DMS114 treated with DMSO at 0.1 percent for 48 hours (cell line): Measurements from ENCODE around the gene FKBP7.
"Not testable (repeated sequence)": the region's sequence is repeated elsewhere in the genome, so short reads cannot be mapped to it uniquely, and the experiment has no call there.

Experiments
- DNase-seq: peaks from one replicate; lab custom pipeline; 2025; ENCODE audit not compliant: unreplicated experiment; lab: John Stamatoyannopoulos, UW

The FKBP7 gene

DNA sequence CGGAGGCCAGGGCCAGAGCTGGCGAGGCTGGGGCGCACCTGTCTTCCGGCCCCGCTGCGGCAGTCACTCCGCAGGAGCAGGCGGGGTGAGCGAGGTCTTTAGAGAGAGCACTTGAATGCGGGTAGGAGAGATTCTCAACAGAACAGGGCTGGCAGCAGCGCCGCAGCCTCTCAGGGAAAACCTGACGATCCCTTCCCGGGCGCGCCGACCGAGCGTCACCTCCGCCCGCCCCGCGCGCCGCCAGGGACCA, 28.0 kb downstream of the FKBP7 start:
- no peak for DNase-seq

DNA sequence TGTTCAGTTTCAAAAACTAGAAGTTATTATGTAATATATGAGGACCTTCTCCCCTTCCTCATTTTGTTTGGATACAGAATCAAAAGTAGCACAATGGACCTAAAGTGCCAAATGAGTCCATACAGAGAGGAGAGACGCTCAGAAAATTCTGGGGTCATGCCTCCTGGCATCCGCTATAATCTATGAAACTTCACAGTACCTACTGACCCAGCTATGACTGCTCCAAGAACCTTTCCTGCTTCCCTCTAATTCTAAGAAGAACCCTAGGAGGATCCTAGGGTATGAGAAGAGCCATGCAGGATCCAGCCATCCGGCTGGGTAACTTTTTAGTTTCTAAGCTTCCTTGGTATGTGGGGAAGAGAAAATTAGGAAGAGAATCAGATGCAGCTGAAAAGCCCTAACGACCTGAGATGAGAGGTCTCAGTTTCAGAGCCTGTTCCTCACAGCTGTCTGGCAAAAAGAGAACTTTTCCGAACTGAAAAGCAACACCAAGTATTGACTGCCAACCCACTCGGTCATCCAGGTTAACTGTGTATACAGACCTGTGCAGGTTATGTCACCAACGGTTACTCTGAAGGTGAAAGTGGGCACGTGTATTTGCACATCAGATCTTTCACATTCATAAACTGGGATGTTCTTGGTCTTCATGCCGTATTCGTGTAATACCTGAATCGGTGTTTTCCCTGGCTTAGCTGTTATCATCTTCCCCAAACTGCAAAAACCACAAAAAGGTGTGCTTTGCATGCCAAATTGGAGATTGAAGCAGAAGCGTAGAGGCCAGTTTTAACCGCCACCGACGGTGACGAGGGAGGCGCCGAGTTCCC, 28.5 kb downstream of the FKBP7 start:
- no peak for DNase-seq

DNA sequence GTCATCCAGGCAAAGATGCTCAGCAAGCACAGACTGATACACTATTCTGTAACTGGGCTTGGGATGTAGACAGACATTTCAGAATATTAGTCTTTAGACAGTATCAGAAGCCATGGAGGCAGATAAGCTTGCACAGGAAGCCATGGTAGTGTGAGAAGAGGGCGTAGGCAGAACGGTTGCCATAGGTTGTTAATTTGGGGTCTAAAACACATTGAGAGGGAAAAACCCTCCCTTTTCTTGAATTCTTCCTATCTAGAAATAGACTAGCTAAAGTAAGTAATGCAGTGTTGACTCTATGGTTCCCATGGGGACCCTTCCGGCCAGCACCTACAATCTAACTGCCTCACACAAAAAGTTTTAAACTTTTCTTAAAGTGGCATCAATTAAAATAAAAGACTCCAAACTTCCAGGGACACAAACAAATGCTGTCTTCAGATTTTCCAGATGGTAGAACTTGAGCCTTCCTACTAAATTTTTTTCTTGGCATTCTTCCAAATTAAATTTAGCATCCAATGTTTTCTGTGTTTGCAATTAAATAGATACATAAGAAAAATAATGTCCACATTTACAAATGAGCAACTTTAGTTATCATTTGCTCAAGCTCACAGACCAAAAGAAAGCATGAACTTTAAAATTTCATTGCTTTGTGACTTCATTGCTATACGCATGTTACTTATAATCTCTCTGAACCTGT, 29.3 kb downstream of the FKBP7 start:
- DNase-seq = no peak

DNA sequence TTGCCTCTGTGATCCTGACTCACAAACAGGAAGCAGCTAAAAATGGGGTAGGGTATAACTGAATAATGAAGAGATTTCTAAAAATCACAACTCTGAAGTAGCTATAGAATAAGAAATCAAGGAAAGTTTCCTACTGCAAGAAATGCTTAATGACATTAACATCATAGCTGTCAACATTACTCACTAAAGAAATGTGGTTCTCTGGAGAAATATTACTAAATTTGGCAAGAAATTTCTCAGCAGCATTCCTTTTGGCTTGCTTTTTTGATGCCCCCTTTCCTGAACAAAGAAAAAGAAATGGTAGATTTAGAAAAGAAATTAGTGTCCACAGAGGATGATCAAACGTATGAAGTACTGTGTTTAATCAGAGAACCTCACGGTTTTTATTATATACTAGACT, 37.0 kb downstream of the FKBP7 start:
- DNase-seq = no peak

DNA sequence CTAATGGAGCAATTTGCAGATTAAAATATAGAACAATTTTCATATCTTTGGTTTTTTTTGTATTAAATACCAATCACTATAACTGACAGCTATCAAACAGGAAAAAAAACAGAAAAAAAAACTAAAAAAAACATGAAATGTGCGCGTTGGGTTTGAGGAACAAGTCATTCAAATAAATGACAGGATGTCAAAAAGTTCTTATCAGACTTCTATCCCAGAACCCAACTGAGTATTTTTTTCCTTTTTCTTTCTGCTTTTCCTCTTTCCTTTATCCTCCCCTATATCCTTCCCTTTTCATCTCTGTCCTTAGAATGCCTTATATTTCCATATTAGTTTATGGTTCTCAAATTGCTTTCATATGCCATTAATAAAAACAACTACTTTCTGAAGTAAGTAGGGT, 41.7 kb downstream of the FKBP7 start:
- DNase-seq = no peak

DNA sequence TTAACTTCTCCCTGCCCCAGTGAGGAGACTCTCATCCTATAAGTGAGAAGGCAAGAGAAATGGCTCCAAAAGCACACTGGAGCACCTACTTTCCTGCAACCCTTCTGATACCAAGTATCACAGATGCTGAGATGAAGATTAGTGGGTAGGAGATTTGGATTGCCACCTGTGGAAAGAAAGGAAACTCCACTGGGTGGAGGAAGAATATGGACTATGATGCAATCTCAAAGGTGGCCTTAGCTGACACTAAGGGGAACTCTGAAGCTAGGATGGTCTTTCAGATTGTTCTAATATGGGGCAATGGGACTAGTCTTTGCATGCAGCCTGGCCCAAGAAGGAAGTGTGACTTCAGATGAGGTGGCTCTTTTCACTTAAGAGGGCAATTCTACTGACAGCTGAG, 49.1 kb downstream of the FKBP7 start:
- no peak for DNase-seq

DNA sequence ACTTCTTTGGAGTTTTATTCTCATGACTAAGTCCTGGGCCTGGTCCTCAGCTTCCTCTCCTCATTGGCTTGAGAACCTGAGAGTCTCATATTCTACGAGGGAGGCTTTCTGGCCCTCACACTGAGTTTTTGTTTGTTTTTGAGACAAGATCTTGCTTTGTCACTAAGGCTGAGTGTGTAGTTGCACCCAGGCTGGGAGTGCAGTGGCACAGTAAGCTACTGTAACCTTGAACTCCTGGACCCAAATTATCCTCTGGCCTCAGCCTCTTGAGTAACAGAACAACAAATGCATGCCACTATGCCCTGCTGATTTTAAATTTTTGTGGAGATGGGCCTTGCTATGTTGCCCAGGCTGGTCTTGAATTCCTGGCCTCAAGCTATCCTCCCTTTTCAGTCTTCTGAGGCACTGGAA, 50.0 kb downstream of the FKBP7 start:
- no peak for DNase-seq

DNA sequence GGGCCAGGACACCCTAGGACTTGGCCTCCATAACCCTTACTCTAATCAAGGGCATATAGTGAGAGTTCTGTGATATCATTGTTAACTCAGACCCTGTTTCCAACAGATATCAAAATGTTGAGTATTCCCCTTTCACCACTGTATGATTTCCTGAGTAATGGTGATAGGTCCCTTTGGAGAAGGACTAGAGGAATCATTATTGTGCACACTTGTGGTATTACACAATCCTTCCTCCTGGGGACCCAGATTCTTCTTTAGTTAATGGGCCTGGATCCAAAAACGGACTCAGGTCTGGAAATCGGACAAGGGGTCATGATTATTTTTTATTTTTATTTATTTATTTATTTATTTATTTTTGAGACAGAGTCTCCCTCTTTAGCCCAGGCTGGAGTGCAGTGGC, 50.9 kb downstream of the FKBP7 start:
- no peak for DNase-seq

DNA sequence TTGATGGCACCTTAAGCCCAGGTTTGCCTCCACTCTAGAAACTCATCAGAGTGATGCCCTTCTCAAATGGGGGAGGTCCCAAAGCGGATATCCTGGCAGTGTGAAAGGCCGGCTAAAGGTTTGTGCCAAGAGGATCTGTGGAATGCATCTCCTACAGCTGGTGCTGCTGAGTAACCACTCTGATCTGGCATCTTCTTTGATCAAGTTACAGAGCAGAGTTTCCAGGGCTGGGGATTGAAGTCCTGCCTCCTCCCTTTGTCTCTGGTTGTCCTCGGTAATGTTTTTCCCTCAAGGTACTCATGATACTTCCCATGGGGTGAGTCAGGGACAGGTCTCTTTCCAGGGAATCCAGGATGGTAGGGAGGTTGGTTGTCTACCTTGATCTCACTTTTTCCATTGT, 52.0 kb downstream of the FKBP7 start:
- DNase-seq = no peak

DNA sequence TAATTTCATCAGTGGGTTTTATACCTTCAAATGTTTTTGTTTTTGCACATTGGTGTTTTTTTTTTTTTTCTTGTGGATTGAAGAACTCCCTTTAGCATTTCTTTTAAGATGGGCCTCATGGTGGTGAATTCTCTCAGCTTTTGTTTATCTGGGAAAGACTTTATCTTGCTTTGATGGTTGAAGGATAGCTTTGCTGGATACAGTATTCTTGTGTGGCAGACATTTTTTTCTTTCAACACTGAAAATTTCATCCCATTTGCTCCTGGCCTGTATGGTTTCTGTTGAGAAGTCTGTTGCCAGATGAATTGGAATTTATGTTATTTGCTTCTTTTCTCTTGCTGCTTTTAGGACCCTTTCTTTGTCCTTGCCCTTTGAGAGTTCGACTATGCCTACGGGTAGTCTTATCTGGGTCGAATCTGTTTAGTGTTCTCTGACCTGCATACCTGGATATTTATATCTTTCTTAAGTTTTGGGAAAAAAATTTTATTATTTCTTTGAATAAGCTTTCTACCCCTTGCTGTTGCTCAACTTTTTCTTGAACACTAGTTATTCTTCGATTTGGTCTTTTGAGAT, 53.1 kb downstream of the FKBP7 start:
- DNase-seq = no peak

DNA sequence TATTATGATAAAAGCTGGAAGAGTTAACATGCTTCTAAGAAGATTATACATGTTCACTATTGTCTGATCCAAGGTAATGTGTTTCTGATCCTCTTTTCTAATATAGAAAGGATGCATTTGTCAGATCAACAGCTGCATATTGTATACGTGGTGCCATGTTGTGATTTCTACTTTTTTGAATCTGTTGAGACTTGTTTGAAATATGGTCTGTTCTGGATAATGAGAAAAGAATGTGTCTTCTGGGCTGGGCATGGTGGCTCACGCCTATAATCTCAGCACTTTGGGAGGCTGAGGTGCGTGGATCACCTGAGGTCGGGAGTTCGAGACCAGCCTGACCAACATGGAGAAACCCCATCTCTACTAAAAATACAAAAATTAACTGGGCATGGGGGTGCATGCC, 54.7 kb downstream of the FKBP7 start:
- DNase-seq = not testable (repeated sequence)

DNA sequence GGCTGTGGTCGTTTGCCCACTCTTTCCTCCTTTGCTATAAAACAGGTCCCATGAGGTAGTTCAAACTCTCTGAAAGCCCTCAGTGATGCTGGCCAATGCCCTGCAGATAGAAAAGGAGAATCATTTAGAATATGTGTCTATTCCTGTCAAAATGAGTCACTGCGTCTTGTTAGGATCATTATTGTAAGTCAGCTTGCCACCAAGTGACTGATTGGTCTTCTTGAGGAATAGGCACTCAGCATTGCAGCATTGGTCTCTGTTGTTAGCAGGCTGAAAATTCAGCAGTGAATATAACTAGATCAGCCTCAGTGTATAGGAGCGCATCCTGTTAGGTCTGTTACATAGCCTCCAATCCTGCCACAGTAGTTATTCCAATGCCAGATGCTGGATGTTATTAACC, 56.3 kb downstream of the FKBP7 start:
- no peak for DNase-seq

DNA sequence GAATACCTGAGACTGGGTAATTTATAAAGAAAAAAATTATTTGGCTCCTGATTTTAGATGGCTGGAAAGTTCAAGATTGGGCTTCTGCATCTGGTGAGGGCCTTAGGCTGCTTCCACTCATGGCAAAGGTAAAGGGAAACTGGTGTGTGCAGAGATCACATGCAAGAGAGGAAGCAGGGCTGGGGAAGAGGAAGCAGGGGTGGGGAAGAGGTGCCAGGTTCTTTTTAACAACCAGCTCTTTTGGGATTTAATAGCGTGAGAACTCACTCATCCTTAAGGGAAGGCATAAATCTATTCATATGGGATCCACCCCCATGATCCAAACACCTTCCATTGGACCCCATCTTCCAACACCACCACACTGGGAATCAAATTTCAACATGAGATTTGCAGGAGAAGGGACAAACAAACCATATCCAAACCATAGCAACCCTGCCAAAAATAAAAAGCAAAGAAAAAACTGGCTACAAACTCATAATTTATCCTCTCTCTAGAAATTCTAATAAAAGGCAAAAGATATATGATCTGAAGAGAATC, 57.9 kb downstream of the FKBP7 start:
- no peak for DNase-seq

DNA sequence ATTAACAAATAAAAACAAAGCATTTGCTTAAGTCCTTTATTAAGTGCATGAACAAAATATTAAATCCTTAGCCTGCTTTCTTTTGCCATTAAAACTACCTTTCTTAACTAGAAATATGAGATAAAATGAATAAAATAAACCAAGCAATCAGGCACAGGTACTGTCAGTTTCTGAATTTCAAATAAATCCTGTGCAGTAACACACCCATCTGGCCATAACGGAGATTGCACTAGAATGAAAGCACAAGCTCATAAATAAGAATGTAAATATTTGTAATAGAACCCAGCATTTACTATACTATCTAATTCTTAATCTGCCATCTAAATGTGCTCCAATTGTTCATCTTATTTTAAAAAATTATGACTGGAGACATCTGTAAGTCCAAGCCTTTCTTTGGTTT, 59.3 kb downstream of the FKBP7 start:
- no peak for DNase-seq

DNA sequence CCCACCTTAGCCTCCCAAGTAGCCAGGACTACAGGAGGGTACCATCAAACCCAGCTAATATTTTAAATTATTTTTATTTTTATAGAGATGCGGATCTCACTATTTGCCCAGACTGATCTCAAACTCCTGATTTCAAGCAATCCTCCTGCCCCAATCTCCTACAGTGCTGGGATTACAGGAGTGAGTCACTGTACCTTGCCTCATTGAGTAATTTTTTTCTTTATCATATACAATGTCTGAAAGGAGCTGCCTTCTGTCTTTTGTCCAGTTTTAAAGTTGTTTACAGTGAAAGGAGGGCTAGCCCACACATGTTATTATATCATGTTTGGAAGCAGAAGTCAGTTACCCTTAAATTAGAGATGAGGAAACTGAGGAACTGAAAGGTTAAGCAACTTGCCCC, 60.0 kb downstream of the FKBP7 start:
- no peak for DNase-seq

DNA sequence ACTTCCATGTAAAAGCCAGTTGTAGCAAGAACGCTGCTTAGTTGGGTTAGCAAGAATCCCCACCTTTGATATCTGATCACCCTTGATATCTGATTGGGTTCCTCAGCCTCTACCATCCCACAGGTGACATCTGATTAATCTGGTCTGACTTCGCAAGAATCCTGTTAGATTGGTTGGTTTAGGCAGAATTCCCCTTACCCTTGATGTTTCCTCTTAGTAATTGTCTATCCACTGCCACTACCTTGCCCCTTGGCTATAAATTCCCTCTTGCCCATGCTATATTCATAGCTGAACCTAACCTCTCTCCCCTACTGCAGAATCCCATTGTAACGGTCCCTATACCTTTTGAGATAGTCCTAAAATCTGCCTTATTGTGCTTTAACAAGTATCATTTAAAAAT, 60.5 kb downstream of the FKBP7 start:
- no peak for DNase-seq

DNA sequence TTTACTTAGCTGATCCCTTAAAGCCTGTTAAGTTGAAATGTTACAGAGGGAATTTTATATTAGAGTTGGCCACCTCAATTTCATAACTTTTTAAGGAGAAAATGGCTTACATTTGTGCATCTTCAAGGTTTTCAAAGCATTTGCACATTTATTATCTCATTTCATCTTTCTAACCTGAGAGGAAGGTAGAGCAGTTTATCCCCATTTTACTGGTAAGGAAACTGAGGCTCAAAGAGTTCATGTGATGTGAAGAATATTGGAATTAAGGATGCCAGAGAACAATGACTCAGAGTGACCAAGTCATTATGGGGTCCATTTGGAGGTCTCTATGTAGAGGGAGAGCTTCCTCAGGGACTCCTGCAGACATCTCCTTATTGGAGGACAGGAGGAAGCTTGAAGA, 62.4 kb downstream of the FKBP7 start:
- no peak for DNase-seq

DNA sequence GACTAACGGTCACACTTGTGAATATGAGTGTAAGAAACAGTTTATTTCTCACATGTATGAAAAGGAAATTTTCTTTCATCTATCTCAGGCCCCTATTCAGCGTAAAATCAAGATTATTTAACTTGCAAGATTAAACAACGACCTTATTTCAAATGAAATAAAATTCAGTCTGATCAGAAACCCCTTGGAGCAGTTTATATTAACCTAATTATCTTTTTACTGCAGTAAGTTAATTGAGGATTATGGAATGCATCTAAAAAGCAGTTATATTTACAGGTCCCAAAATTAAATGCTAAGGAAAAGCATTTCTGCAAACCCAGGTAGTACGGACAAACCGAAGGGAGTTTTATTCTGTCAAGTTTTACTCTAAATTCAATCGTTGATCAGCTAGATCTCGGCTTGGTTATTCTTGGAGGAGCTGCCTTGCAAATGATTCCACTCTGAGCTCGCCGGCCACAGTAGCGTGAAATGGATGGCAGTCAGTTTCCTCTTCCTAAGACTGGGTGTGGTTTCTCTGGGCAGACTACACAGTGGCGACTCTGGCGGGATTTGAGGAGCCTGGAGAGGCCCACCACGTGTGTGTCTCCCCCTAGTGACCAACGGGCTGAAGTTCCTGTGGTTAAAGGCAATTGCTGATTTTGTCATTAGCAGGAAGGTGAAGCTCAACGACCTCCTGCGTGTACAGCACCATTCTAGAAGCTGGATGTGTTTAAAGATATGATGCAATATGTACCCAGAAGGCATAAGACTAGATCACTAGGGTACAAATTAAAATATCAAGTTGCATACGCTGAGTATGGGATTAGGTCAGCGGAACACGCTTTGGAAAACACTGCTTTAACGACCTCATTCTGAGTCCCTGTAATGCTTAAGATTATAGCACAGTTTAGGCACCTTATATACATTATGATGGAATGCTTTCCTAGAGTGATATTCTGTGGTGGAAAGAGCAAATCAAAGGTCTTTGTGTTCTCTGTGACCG, 63.8 kb downstream of the FKBP7 start:
- peak; percentile 81 for DNase-seq
